HEK293T (cell line): Measurements from ENCODE around the gene ZNF593OS.

ENCODE experiments used
- BHLHE40 ChIP-seq: fragments of 450-650 bp; IDR thresholded peaks from 2 replicates; pipeline ENCODE4 v1.6.1; 2016; ENCODE audit warnings: mild to moderate bottlenecking, moderate library complexity, borderline replicate concordance
- ELF4 ChIP-seq: fragments of 450-650 bp; IDR thresholded peaks from 2 replicates; pipeline ENCODE4 v1.6.1; 2017; ENCODE audit warnings: antibody characterized with exemption
- FOXK2 ChIP-seq: fragments of 450-650 bp; IDR thresholded peaks from 2 replicates; pipeline ENCODE4 v1.6.1; 2016; ENCODE audit warnings: mild to moderate bottlenecking
- FOXM1 ChIP-seq: fragments of 450-650 bp; IDR thresholded peaks from 2 replicates; pipeline ENCODE4 v1.6.1; 2017; ENCODE audit warnings: mild to moderate bottlenecking, borderline replicate concordance
- HDGF ChIP-seq: fragments of 450-650 bp; IDR thresholded peaks from 2 replicates; pipeline ENCODE4 v1.6.1; 2017; ENCODE audit warnings: antibody characterized with exemption, borderline replicate concordance
- L3MBTL2 ChIP-seq: fragments of 450-650 bp; conservative IDR thresholded peaks from 2 replicates; pipeline ENCODE4 v1.6.1; 2016; ENCODE audit warnings: mild to moderate bottlenecking
- NFRKB ChIP-seq: fragments of 450-650 bp; IDR thresholded peaks from 2 replicates; pipeline ENCODE4 v1.6.1; 2016; ENCODE audit warnings: mild to moderate bottlenecking, moderate library complexity
- TARDBP ChIP-seq: fragments of 450-650 bp; IDR thresholded peaks from 2 replicates; pipeline ENCODE4 v1.6.1; 2016

- TF ChIP-seq ELF4 (no peak), L3MBTL2 (no peak), BHLHE40 (no peak), FOXK2 (no peak), FOXM1 (no peak), HDGF (no peak), TARDBP (no peak), NFRKB (no peak)
Observed at GRCh38 chr1:26125382-26125781, 46.2 kb downstream of the ZNF593OS start.
